SJSA1 (cell line): ENCODE data around the gene RAD21L1. TPM values are rescaled to one million over a fixed set of nuclear protein-coding genes. Genes with fewer than 3 reads are reported as not detected.
"Not testable (repeated sequence)": the region's sequence is repeated elsewhere in the genome, so short reads cannot be mapped to it uniquely, and the experiment has no call there.

Experiments
- DNase-seq, 2 experiments: peaks; one replicate each; pipeline ENCODE4 v3.0.0-alpha.2; 2015 to 2020; ENCODE audit warnings: low spot score in 2 of 2, low read depth in 1 of 2
- H3K27ac ChIP-seq: fragments of 250-450 bp; sonication (Bioruptor Pico); 2 replicates; pipeline ENCODE4 v1.5.1; 2020; ENCODE audit warnings: mild to moderate bottlenecking, moderate library complexity
- H3K27me3 ChIP-seq: fragments of 250-450 bp; sonication (Bioruptor Pico); replicated peaks from 2 replicates; pipeline ENCODE4 v1.5.1; 2020; ENCODE audit warnings: mild to moderate bottlenecking, moderate library complexity
- H3K36me3 ChIP-seq: fragments of 250-450 bp; sonication (Bioruptor Pico); 2 replicates; pipeline ENCODE4 v1.5.1; 2020; ENCODE audit warnings: mild to moderate bottlenecking
- H3K4me1 ChIP-seq: fragments of 250-450 bp; sonication (Bioruptor Pico); replicated peaks from 2 replicates; pipeline ENCODE4 v1.6.1; 2021; ENCODE audit warnings: mild to moderate bottlenecking
- H3K4me3 ChIP-seq: fragments of 250-450 bp; sonication (Bioruptor Pico); 2 replicates; pipeline ENCODE4 v1.5.1; 2020; ENCODE audit warnings: mild to moderate bottlenecking
- H3K9me3 ChIP-seq: fragments of 250-450 bp; sonication (Bioruptor Pico); replicated peaks from 2 replicates; pipeline ENCODE4 v1.5.1; 2020; ENCODE audit warnings: mild to moderate bottlenecking
- total RNA-seq: library from RNA; depleted of rRNA; stranded (reverse); fragments of >200 nt; shearing (Covaris generic); gene quantifications from 2 replicates; pipeline ENCODE4 v1.2.3, GENCODE V29; 2014

The RAD21L1 gene
- total RNA-seq, 1 experiment from 2014 or later: 0.29 TPM

- H3K27ac ChIP-seq: no peak overlapping the region
- peaks cover 7% of the 10 kb centered on the region for H3K4me1 ChIP-seq
- peaks cover 3% of the 10 kb centered on the region; the same call in 1 of the 2 replicates for H3K27me3 ChIP-seq
- no peak overlapping the region for H3K4me3 ChIP-seq
- no peaks in the 10 kb centered on the region for H3K9me3 ChIP-seq
- H3K36me3 ChIP-seq: no peaks in the 10 kb centered on the region
- DNase-seq: no peak
These were observed 1.5 kb upstream of the RAD21L1 start for GRCh38 chr20:1224205-1224890.

GRCh38 chr20:1225263-1225782 lies 521 bp upstream of the RAD21L1 start:
- Histone ChIP-seq H3K27me3 (peaks cover 5% of the 10 kb centered on the region; the same call in 1 of the 2 replicates), H3K4me3 (peak overlapping the region; percentile 34), H3K9me3 (no peaks in the 10 kb centered on the region), H3K4me1 (peaks cover 7% of the 10 kb centered on the region), H3K27ac (no peak overlapping the region), H3K36me3 (no peaks in the 10 kb centered on the region)
- peak in 1 of 2 experiments; percentile 21 for DNase-seq

GRCh38 chr20:1229541-1229940 lies 3.7 kb downstream of the RAD21L1 start:
- no peak for DNase-seq
- H3K36me3 ChIP-seq: no peaks in the 10 kb centered on the region
- peaks cover 7% of the 10 kb centered on the region for H3K4me1 ChIP-seq
- H3K4me3 ChIP-seq: no peak overlapping the region
- H3K27me3 ChIP-seq: peaks cover 17% of the 10 kb centered on the region; the same call in 1 of the 2 replicates
- no peaks in the 10 kb centered on the region for H3K9me3 ChIP-seq
- no peak overlapping the region for H3K27ac ChIP-seq

GRCh38 chr20:1232286-1233111 lies 6.7 kb downstream of the RAD21L1 start:
- Histone ChIP-seq H3K27ac (no peak overlapping the region), H3K9me3 (no peaks in the 10 kb centered on the region), H3K4me1 (no peaks in the 10 kb centered on the region), H3K36me3 (no peaks in the 10 kb centered on the region), H3K4me3 (no peak overlapping the region), H3K27me3 (peaks cover 17% of the 10 kb centered on the region)
- no peak for DNase-seq

- Histone ChIP-seq H3K9me3 (no peaks in the 10 kb centered on the region), H3K4me1 (peaks cover 15% of the 10 kb centered on the region), H3K27ac (no peak overlapping the region), H3K4me3 (no peak overlapping the region), H3K27me3 (no peaks in the 10 kb centered on the region; the same call in 1 of the 2 replicates), H3K36me3 (no peaks in the 10 kb centered on the region)
- no peak for DNase-seq
These were observed 14.7 kb downstream of the RAD21L1 start for GRCh38 chr20:1240549-1240948.

- no peak for DNase-seq
- no peak overlapping the region for H3K4me3 ChIP-seq
- no peaks in the 10 kb centered on the region; the same call in 1 of the 2 replicates for H3K27me3 ChIP-seq
- no peak overlapping the region; the same call in 1 of the 2 replicates for H3K27ac ChIP-seq
- no peaks in the 10 kb centered on the region for H3K36me3 ChIP-seq
- H3K4me1 ChIP-seq: peaks cover 15% of the 10 kb centered on the region
- H3K9me3 ChIP-seq: no peaks in the 10 kb centered on the region
These were observed 15.6 kb downstream of the RAD21L1 start for GRCh38 chr20:1241456-1241855.

GRCh38 chr20:1242099-1242498 lies 16.3 kb downstream of the RAD21L1 start:
- Histone ChIP-seq H3K4me3 (no peak overlapping the region), H3K27ac (peak overlapping the region; percentile 63), H3K9me3 (no peaks in the 10 kb centered on the region), H3K36me3 (no peaks in the 10 kb centered on the region), H3K4me1 (peaks cover 15% of the 10 kb centered on the region), H3K27me3 (no peaks in the 10 kb centered on the region)
- no peak for DNase-seq

- DNase-seq: peak; percentile 64 to 77
- Histone ChIP-seq H3K27me3 (no peaks in the 10 kb centered on the region), H3K9me3 (no peaks in the 10 kb centered on the region), H3K4me1 (peaks cover 15% of the 10 kb centered on the region), H3K4me3 (no peak overlapping the region), H3K36me3 (no peaks in the 10 kb centered on the region), H3K27ac (peak overlapping the region; percentile 63)
These were observed 16.7 kb downstream of the RAD21L1 start for GRCh38 chr20:1242530-1242929.

- no peak overlapping the region for H3K27ac ChIP-seq
- H3K4me3 ChIP-seq: no peak overlapping the region
These were observed 19.7 kb downstream of the RAD21L1 start for GRCh38 chr20:1245578-1245977.

GRCh38 chr20:1247689-1248088 lies 21.8 kb downstream of the RAD21L1 start:
- Histone ChIP-seq H3K4me3 (no peak overlapping the region), H3K27me3 (no peaks in the 10 kb centered on the region), H3K4me1 (peaks cover 3% of the 10 kb centered on the region; the same call in 1 of the 2 replicates), H3K27ac (no peak overlapping the region), H3K36me3 (no peaks in the 10 kb centered on the region), H3K9me3 (no peaks in the 10 kb centered on the region)
- DNase-seq: no peak

More at GRCh38 chr20:1245578-1245977, 19.7 kb downstream of the RAD21L1 start:
- Histone ChIP-seq H3K36me3 (no peaks in the 10 kb centered on the region), H3K27me3 (no peaks in the 10 kb centered on the region), H3K9me3 (no peaks in the 10 kb centered on the region), H3K4me1 (peaks cover 15% of the 10 kb centered on the region)
- no peak for DNase-seq

GRCh38 chr20:1250282-1250681 lies 24.4 kb downstream of the RAD21L1 start:
- H3K27ac ChIP-seq, H3K4me3 ChIP-seq, H3K4me1 ChIP-seq, H3K9me3 ChIP-seq, DNase-seq, H3K36me3 ChIP-seq, H3K27me3 ChIP-seq: not testable (repeated sequence)

- no peak for DNase-seq
- H3K4me1 ChIP-seq: no peaks in the 10 kb centered on the region
- H3K27ac ChIP-seq: no peak overlapping the region
- no peaks in the 10 kb centered on the region for H3K27me3 ChIP-seq
- no peaks in the 10 kb centered on the region for H3K9me3 ChIP-seq
- H3K4me3 ChIP-seq: no peak overlapping the region
- H3K36me3 ChIP-seq: no peaks in the 10 kb centered on the region
These were observed 26.6 kb downstream of the RAD21L1 start for GRCh38 chr20:1252416-1252815.

GRCh38 chr20:1254254-1254653 lies 28.4 kb downstream of the RAD21L1 start:
- no peak for DNase-seq
- no peaks in the 10 kb centered on the region for H3K36me3 ChIP-seq
- H3K9me3 ChIP-seq: no peaks in the 10 kb centered on the region
- no peaks in the 10 kb centered on the region for H3K4me1 ChIP-seq
- no peaks in the 10 kb centered on the region for H3K27me3 ChIP-seq
- no peak overlapping the region for H3K4me3 ChIP-seq
- H3K27ac ChIP-seq: no peak overlapping the region

GRCh38 chr20:1255675-1256074 lies 29.8 kb downstream of the RAD21L1 start:
- Histone ChIP-seq H3K4me1 (no peaks in the 10 kb centered on the region), H3K27ac (no peak overlapping the region), H3K9me3 (no peaks in the 10 kb centered on the region), H3K27me3 (no peaks in the 10 kb centered on the region), H3K4me3 (no peak overlapping the region), H3K36me3 (no peaks in the 10 kb centered on the region)
- DNase-seq: no peak
